GM12878 (cell line): ENCODE results near the gene RGN. TPM values are rescaled to one million over a fixed set of nuclear protein-coding genes. Genes with fewer than 3 reads are reported as not detected.

Source experiments
- ATAC-seq: fragments of 200-7000 bp; cut with Tn5 transposase; 3 replicates; pipeline ENCODE4 v1.9.1; 2020; ENCODE audit warnings: mild to moderate bottlenecking, moderate library complexity
- BruUV-seq: library from RNA; stranded (reverse); fragments of 400-500 nt; replicated peaks from 2 replicates; lab custom pipeline; 2021; lab: Mats Ljungman, UMichigan
- CTCF ChIA-PET: fragments of 300-600 bp; sonication (Branson Sonifier 250); formaldehyde crosslinking; extraction: SDS; loops from one replicate; lab custom pipeline; 2021; ENCODE audit warnings: inconsistent platforms; lab: Yijun Ruan, JAX
- POLR2A ChIA-PET: fragments of 350-600 bp; formaldehyde crosslinking; extraction: SDS; loops from one replicate; lab custom pipeline; 2021; ENCODE audit warnings: inconsistent platforms; lab: Charles Lee
- RAD21 ChIA-PET: fragments of 300-600 bp; sonication (Branson Sonifier 250); formaldehyde crosslinking; loops from one replicate; lab custom pipeline; 2023; ENCODE audit warnings: antibody characterized with exemption; ENCODE audit not compliant: unreplicated experiment; lab: Charles Lee
- SMC1A ChIA-PET: fragments of 300-600 bp; sonication (Branson Sonifier 250); formaldehyde crosslinking; loops from one replicate; lab custom pipeline; 2023; ENCODE audit not compliant: unreplicated experiment, uncharacterized antibody; lab: Charles Lee
- DNase-seq: peaks from one replicate; pipeline ENCODE4 v3.0.0-alpha.2; 2011; ENCODE audit warnings: low read depth, low spot score
- FAIRE-seq: peaks from 3 replicates; lab custom pipeline; 2011; peaks lifted over from hg19 to GRCh38; lab: Jason Lieb, UNC
- H2AFZ ChIP-seq: 2 replicates; pipeline ENCODE4 v1.6.0; 2011; ENCODE audit warnings: low read depth, low read length, control low read depth; ENCODE audit not compliant: control insufficient read depth
- H3K27ac ChIP-seq: 2 replicates; pipeline ENCODE4 v1.5.1; 2011; ENCODE audit warnings: control low read depth; ENCODE audit not compliant: control insufficient read depth, insufficient read depth
- H3K27me3 ChIP-seq, 2 experiments: replicated peaks in 1 of 2; 2 replicates each; pipeline versions ENCODE4 v1.6.0 to v1.6.1; 2011; ENCODE audit warnings: low read length in 1 of 2; ENCODE audit not compliant: control insufficient read depth in 2 of 2, insufficient read depth in 2 of 2
- H3K36me3 ChIP-seq, 2 experiments: 2 replicates each; pipeline ENCODE4 v1.5.1; 2011; ENCODE audit warnings: low read length in 1 of 2; ENCODE audit not compliant: control insufficient read depth in 2 of 2, insufficient read depth in 2 of 2
- H3K4me1 ChIP-seq: 2 replicates; pipeline ENCODE4 v1.6.1; 2011; ENCODE audit warnings: mild to moderate bottlenecking, low read length, moderate library complexity, mixed read lengths; ENCODE audit not compliant: control insufficient read depth, insufficient read depth
- H3K4me2 ChIP-seq: 2 replicates; pipeline ENCODE4 v1.6.0; 2011; ENCODE audit warnings: control low read depth; ENCODE audit not compliant: control insufficient read depth, insufficient read depth
- H3K4me3 ChIP-seq: fragments of 200-600 bp; sonication (generic); 2 replicates; pipeline ENCODE4 v1.5.1; 2016
- H3K79me2 ChIP-seq: 2 replicates; pipeline ENCODE4 v1.6.0; 2011; ENCODE audit warnings: low read length; ENCODE audit not compliant: control insufficient read depth, insufficient read depth
- H3K9ac ChIP-seq: 2 replicates; pipeline ENCODE4 v1.8.0; 2011; ENCODE audit warnings: low read length, control low read depth, mixed read lengths; ENCODE audit not compliant: control insufficient read depth, insufficient read depth
- H3K9me3 ChIP-seq: replicated peaks from 3 replicates; pipeline ENCODE4 v1.5.1; 2011; ENCODE audit warnings: mild to moderate bottlenecking, low read length; ENCODE audit not compliant: control insufficient read depth, insufficient read depth
- H4K20me1 ChIP-seq: 2 replicates; pipeline ENCODE4 v1.6.0; 2011; ENCODE audit not compliant: control insufficient read depth, insufficient read depth
- CBX3 ChIP-seq: fragments of 200-600 bp; sonication (generic); IDR thresholded peaks from 2 replicates; pipeline ENCODE4 v1.6.1; 2016; ENCODE audit warnings: low read depth, borderline replicate concordance
- EED ChIP-seq: sonication (generic); IDR thresholded peaks from 2 replicates; pipeline ENCODE4 v1.6.1; 2016; ENCODE audit warnings: antibody characterized with exemption, low read depth
- HCFC1 ChIP-seq: fragments of 150-350 bp; IDR thresholded peaks from 2 replicates; pipeline ENCODE4 v1.6.1; 2014; ENCODE audit warnings: low read length
- HDAC6 ChIP-seq: fragments of 200-600 bp; sonication (generic); IDR thresholded peaks from one replicate; pipeline ENCODE4 v1.8.0; 2017; ENCODE audit warnings: antibody characterized with exemption; ENCODE audit not compliant: unreplicated experiment
- HDGF ChIP-seq: fragments of 450-650 bp; IDR thresholded peaks from 2 replicates; pipeline ENCODE4 v1.6.1; 2016; ENCODE audit warnings: antibody characterized with exemption
- IKZF1 ChIP-seq: fragments of 450-650 bp; conservative IDR thresholded peaks from 2 replicates; pipeline ENCODE4 v1.6.1; 2017; ENCODE audit warnings: antibody characterized with exemption, mild to moderate bottlenecking
- MEF2B ChIP-seq: fragments of 450-650 bp; IDR thresholded peaks from 2 replicates; pipeline ENCODE4 v1.6.1; 2018; ENCODE audit warnings: mild to moderate bottlenecking, moderate library complexity; ENCODE audit not compliant: partially characterized antibody, poor library complexity, severe bottlenecking
- PAX8 ChIP-seq: fragments of 450-650 bp; IDR thresholded peaks from 2 replicates; pipeline ENCODE4 v1.6.1; 2017; ENCODE audit warnings: mild to moderate bottlenecking, moderate library complexity
- POU2F2 ChIP-seq: IDR thresholded peaks from 3 replicates; pipeline ENCODE4 v1.6.1; 2011; ENCODE audit warnings: low read depth, mild to moderate bottlenecking, low read length, borderline replicate concordance
- RAD51 ChIP-seq: fragments of 450-650 bp; IDR thresholded peaks from 2 replicates; pipeline ENCODE4 v1.6.1; 2016; ENCODE audit warnings: moderate library complexity, mild to moderate bottlenecking, inconsistent platforms
- RB1 ChIP-seq: fragments of 450-650 bp; formaldehyde crosslinking; IDR thresholded peaks from 2 replicates; pipeline ENCODE4 v1.6.1; 2017; ENCODE audit warnings: mild to moderate bottlenecking, borderline replicate concordance
- SIN3A ChIP-seq: IDR thresholded peaks from 2 replicates; pipeline ENCODE4 v1.6.1; 2012; ENCODE audit warnings: low read depth, low read length, improper control_type of control experiment
- SMAD1 ChIP-seq: fragments of 450-650 bp; IDR thresholded peaks from 2 replicates; pipeline ENCODE4 v1.6.1; 2018; ENCODE audit warnings: mild to moderate bottlenecking, low read depth; ENCODE audit not compliant: partially characterized antibody
- SREBF1 ChIP-seq: IDR thresholded peaks from 2 replicates; pipeline ENCODE4 v1.6.1; 2012; ENCODE audit warnings: mild to moderate bottlenecking, low read length
- WGBS: methylation state at CpG from one replicate; pipeline ENCODE4 v1.1.6; 2016; ENCODE audit warnings: low lambda C conversion rate; ENCODE audit not compliant: insufficient replicate concordance, insufficient coverage; ENCODE audit errors: missing lambda C conversion rate; 5-methylcytosine and 5-hydroxymethylcytosine counted together
- in situ Hi-C: fragments of 300-500 bp; cut with MboI; formaldehyde crosslinking; loops from 9 replicates; pipeline ENCODE4 v1.14.3; 2018; ENCODE audit warnings: mixed read lengths
- intact Hi-C: fragments of 100-400 bp; cut with micrococcal nuclease; formaldehyde crosslinking; loops from one replicate; pipeline ENCODE4 v1.14.2; 2022; ENCODE audit not compliant: unreplicated experiment
- polyA plus RNA-seq, 11 experiments: library from polyadenylated mRNA; depleted of rRNA in 4 of 11; unstranded in 6 of 11; stranded (reverse) in 5 of 11; fragments of >200 nt; fragmentation: Nextera tagmentation in 4 of 11; fragmentation: Illumina TruSeq in 1 of 11; extraction: Ambion mirVana in 4 of 11; extraction: Trizol in 1 of 11; gene quantifications; 1 replicate in 1 of 11; 2 replicates in 10 of 11; pipeline versions ENCODE4 v1.2.1 to v1.2.3, GENCODE V29; 2011 to 2016; ENCODE audit warnings: inconsistent platforms in 2 of 11, missing spikeins in 2 of 11, low read depth in 1 of 11
- total RNA-seq, 4 experiments: library from RNA; depleted of rRNA in 3 of 4; stranded (reverse); fragments of >200 nt in 3 of 4; fragmentation: Illumina TruSeq in 1 of 4; extraction: Trizol in 1 of 4; gene quantifications; 2 replicates each; pipeline versions ENCODE4 v1.2.1 to v1.2.3, GENCODE V29; 2013 to 2021
- TF ChIP-seq, protein P1 (sequence below): fragments of 450-650 bp; IDR thresholded peaks from 2 replicates; pipeline ENCODE4 v1.6.1; 2018; ENCODE audit warnings: mild to moderate bottlenecking, low read depth, moderate library complexity; ENCODE audit not compliant: partially characterized antibody
- TF ChIP-seq, protein P2 (sequence below): fragments of 450-650 bp; IDR thresholded peaks from 2 replicates; pipeline ENCODE4 v1.6.1; 2018; ENCODE audit warnings: borderline replicate concordance, mild to moderate bottlenecking; ENCODE audit not compliant: partially characterized antibody
- TF ChIP-seq, protein P3 (sequence below): fragments of 450-650 bp; IDR thresholded peaks from 2 replicates; pipeline ENCODE4 v1.6.1; 2017; ENCODE audit warnings: low read depth, mild to moderate bottlenecking, moderate library complexity

Gene RGN
- total and polyA plus RNA-seq, 10 of the 15 experiments (the other 5 are each of a cell fraction or from before 2014, with no cell fraction given) = 0.15 TPM; not detected in 9

DNA sequence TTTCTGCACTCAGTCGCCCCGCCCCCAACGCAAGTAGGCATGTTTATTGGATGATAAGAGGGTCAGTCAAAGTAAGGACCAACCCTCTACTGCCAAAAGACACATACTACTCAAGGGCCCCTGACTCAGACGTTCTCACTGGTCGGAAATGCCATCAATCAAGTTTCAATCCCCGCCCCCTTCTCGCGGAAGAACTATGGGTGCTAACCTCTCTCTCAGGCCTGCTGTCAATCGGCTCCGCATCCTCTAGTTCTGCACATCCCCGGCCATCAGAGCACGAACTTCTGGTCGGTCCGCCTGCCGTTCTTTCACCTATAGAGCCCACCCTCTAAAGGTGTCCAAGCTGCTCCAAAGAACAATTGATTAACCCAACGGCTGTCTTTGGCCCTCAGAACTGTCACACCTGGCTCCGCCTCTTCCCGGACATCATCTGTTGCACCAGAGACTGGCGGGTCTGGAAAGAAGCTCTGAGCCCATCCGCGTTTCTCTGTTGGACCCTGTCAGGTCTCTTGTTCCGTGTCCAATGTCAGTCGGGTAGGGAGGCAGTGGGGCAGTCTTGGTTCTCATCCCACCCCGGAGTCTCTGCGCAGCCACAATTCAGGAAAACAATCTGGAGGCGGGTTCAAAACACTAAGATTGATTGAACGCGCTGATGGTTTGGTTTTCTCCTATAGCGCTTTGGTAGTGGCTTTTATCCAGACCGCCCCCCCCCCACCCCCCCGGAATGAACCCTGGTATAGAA lies 51.1 kb downstream of the RGN start:
- ChIA-PET CTCF (no interaction called here), SMC1A (interaction anchor here (1.0 kb wide), 1 partner anchor 38 kb away, joined by 4 read pairs; no protein-coding TSS in a partner anchor), POLR2A (interaction anchor here (0.6 to 1.5 kb wide), 3 partner anchors 15 to 245 kb away, joined by 3 to 5 read pairs (median 4); partner anchors contain the start of genes NDUFB11 and RBM10), RAD21 (no interaction called here)
- FAIRE-seq (peak; percentile 81), DNase-seq (peak; percentile 93), ATAC-seq (peak; percentile 99)
- Histone ChIP-seq H4K20me1 (no peaks in the 10 kb centered on the region), H3K4me1 (no peaks in the 10 kb centered on the region), H3K27me3 (0 out of 4 replicates have a peak, but pooled peaks cover 0 to 1% of the 10 kb centered on the region in 2 experiments), H3K9ac (peak overlapping the region; percentile 25), H3K4me2 (no peak overlapping the region), H2AFZ (peak overlapping the region; percentile 65), H3K27ac (peak overlapping the region; percentile 4; the same call in 1 of the 2 replicates), H3K9me3 (no peaks in the 10 kb centered on the region), H3K79me2 (peaks cover 2% of the 10 kb centered on the region), H3K4me3 (peak overlapping the region; percentile 63), H3K36me3 (no peaks in the 10 kb centered on the region)
- BruUV-seq = TSS peak; percentile 82
- in situ Hi-C loops = no loop called here
- WGBS = 41% methylated on average over 31 of the region's 31 CpGs
- intact Hi-C loops = loop anchor here (1.0 kb wide), 1 partner anchor 15 kb away; the partner anchor contains the start of gene NDUFB11
- TF ChIP-seq HDGF (no peak), HDAC6 (no peak), SIN3A (no peak), RAD51 (no peak), POU2F2 (peak; percentile 49; the same call in 1 of the 3 replicates), CBX3 (no peak), RB1 (0 out of 2 replicates have a peak, but pooled peaks have one; percentile 35), IKZF1 (peak; percentile 28; the same call in 1 of the 2 replicates), EED (no peak), PAX8 (no peak), SREBF1 (no peak), MEF2B (no peak), SMAD1 (peak; percentile 50), HCFC1 (no peak)
- TF ChIP-seq, protein P1, sequence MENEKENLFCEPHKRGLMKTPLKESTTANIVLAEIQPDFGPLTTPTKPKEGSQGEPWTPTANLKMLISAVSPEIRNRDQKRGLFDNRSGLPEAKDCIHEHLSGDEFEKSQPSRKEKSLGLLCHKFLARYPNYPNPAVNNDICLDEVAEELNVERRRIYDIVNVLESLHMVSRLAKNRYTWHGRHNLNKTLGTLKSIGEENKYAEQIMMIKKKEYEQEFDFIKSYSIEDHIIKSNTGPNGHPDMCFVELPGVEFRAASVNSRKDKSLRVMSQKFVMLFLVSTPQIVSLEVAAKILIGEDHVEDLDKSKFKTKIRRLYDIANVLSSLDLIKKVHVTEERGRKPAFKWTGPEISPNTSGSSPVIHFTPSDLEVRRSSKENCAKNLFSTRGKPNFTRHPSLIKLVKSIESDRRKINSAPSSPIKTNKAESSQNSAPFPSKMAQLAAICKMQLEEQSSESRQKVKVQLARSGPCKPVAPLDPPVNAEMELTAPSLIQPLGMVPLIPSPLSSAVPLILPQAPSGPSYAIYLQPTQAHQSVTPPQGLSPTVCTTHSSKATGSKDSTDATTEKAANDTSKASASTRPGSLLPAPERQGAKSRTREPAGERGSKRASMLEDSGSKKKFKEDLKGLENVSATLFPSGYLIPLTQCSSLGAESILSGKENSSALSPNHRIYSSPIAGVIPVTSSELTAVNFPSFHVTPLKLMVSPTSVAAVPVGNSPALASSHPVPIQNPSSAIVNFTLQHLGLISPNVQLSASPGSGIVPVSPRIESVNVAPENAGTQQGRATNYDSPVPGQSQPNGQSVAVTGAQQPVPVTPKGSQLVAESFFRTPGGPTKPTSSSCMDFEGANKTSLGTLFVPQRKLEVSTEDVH = peak; percentile 47
- TF ChIP-seq, protein P2, sequence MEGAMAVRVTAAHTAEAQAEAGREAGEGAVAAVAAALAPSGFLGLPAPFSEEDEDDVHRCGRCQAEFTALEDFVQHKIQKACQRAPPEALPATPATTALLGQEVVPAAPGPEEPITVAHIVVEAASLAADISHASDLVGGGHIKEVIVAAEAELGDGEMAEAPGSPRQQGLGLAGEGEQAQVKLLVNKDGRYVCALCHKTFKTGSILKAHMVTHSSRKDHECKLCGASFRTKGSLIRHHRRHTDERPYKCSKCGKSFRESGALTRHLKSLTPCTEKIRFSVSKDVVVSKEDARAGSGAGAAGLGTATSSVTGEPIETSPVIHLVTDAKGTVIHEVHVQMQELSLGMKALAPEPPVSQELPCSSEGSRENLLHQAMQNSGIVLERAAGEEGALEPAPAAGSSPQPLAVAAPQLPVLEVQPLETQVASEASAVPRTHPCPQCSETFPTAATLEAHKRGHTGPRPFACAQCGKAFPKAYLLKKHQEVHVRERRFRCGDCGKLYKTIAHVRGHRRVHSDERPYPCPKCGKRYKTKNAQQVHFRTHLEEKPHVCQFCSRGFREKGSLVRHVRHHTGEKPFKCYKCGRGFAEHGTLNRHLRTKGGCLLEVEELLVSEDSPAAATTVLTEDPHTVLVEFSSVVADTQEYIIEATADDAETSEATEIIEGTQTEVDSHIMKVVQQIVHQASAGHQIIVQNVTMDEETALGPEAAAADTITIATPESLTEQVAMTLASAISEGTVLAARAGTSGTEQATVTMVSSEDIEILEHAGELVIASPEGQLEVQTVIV = peak; percentile 27
- TF ChIP-seq, protein P3, sequence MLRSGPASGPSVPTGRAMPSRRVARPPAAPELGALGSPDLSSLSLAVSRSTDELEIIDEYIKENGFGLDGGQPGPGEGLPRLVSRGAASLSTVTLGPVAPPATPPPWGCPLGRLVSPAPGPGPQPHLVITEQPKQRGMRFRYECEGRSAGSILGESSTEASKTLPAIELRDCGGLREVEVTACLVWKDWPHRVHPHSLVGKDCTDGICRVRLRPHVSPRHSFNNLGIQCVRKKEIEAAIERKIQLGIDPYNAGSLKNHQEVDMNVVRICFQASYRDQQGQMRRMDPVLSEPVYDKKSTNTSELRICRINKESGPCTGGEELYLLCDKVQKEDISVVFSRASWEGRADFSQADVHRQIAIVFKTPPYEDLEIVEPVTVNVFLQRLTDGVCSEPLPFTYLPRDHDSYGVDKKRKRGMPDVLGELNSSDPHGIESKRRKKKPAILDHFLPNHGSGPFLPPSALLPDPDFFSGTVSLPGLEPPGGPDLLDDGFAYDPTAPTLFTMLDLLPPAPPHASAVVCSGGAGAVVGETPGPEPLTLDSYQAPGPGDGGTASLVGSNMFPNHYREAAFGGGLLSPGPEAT = peak; percentile 37; the same call in 1 of the 2 replicates
